HepG2 (cell line): ENCODE data around the gene HS6ST2. TPM values are rescaled to one million over a fixed set of nuclear protein-coding genes. Genes with fewer than 3 reads are reported as not detected.
A peak's percentile ranks its signal among the peaks of the same experiment; 100 is the strongest.

ENCODE experiments used
- ARHGAP35 ChIP-seq: sonication (generic); formaldehyde crosslinking; IDR thresholded peaks from 2 replicates; pipeline ENCODE4 v1.9.0; 2022; ENCODE audit warnings: mild to moderate bottlenecking, inconsistent platforms, moderate library complexity, missing genetic modification reagents, borderline replicate concordance
- GRHL1 ChIP-seq: sonication (generic); formaldehyde crosslinking; conservative IDR thresholded peaks from 2 replicates; pipeline ENCODE4 v1.8.0; 2022; ENCODE audit warnings: missing genetic modification reagents
- HMGXB4 ChIP-seq, 2 experiments: sonication (generic) in 1 of 2; formaldehyde crosslinking in 1 of 2; IDR thresholded peaks; 2 replicates each; pipeline versions ENCODE4 v1.4.0 to v1.6.1; 2018 to 2020; ENCODE audit warnings: missing genetic modification reagents in 2 of 2, borderline replicate concordance in 1 of 2, low read depth in 1 of 2, mild to moderate bottlenecking in 1 of 2, missing biosample characterization in 1 of 2
- MIER3 ChIP-seq: IDR thresholded peaks from 2 replicates; pipeline ENCODE4 v1.6.1; 2016; ENCODE audit warnings: missing compliant biosample characterization, borderline replicate concordance
- NR2C2 ChIP-seq: sonication (generic); formaldehyde crosslinking; IDR thresholded peaks from 2 replicates; pipeline ENCODE4 v1.4.0; 2020; ENCODE audit warnings: missing genetic modification reagents, mild to moderate bottlenecking, moderate library complexity, borderline replicate concordance
- STAG1 ChIP-seq: sonication (generic); formaldehyde crosslinking; IDR thresholded peaks from 2 replicates; pipeline ENCODE4 v1.4.0; 2020; ENCODE audit warnings: missing genetic modification reagents
- ZBTB4 ChIP-seq: sonication (generic); formaldehyde crosslinking; IDR thresholded peaks from 2 replicates; pipeline ENCODE4 v1.4.0; 2020; ENCODE audit warnings: missing genetic modification reagents, mild to moderate bottlenecking, borderline replicate concordance
- ZNF138 ChIP-seq: sonication (generic); formaldehyde crosslinking; IDR thresholded peaks from 2 replicates; pipeline ENCODE4 v1.5.0; 2020; ENCODE audit warnings: mild to moderate bottlenecking, low read depth, missing genetic modification reagents
- ZNF501 ChIP-seq: sonication (generic); formaldehyde crosslinking; IDR thresholded peaks from 2 replicates; pipeline ENCODE4 v1.5.1; 2020; ENCODE audit warnings: mild to moderate bottlenecking, moderate library complexity, missing genetic modification reagents
- ZNF550 ChIP-seq: sonication (generic); formaldehyde crosslinking; IDR thresholded peaks from 2 replicates; pipeline ENCODE4 v1.4.0; 2020; ENCODE audit warnings: mild to moderate bottlenecking, missing genetic modification reagents, borderline replicate concordance
- ZNF552 ChIP-seq: sonication (generic); formaldehyde crosslinking; IDR thresholded peaks from 2 replicates; pipeline ENCODE4 v1.9.0; 2022; ENCODE audit warnings: missing genetic modification reagents, mild to moderate bottlenecking, borderline replicate concordance
- polyA plus RNA-seq, 8 experiments: library from polyadenylated mRNA; depleted of rRNA in 3 of 8; stranded (reverse) in 7 of 8; unstranded in 1 of 8; fragments of >200 nt; fragmentation: Illumina TruSeq in 4 of 8; extraction: Trizol in 4 of 8; gene quantifications; 2 replicates each; pipeline versions ENCODE4 v1.2.1 to v1.2.3, GENCODE V29; 2011 to 2016; ENCODE audit warnings: low read depth in 4 of 8, missing spikeins in 1 of 8, mixed read lengths in 1 of 8; ENCODE audit not compliant: insufficient read depth in 1 of 8
- total RNA-seq, 5 experiments: library from RNA; depleted of rRNA; stranded (reverse); fragments of >200 nt; fragmentation: Illumina TruSeq; extraction: Trizol; gene quantifications; 2 replicates each; pipeline ENCODE4 v1.2.3, GENCODE V29; 2016; ENCODE audit warnings: low read depth in 1 of 5
- TF ChIP-seq, protein P1 (sequence below): sonication (generic); formaldehyde crosslinking; IDR thresholded peaks from 2 replicates; pipeline ENCODE4 v1.4.0; 2020; ENCODE audit warnings: low read depth, missing genetic modification reagents

HS6ST2 gene
- total and polyA plus RNA-seq, 2 of the 13 experiments (the other 11 are each of a cell fraction or from before 2014, with no cell fraction given), result 0.05 TPM; not detected in 1

GRCh38 chrX:132590350-132591026 is 367.9 kb downstream of the HS6ST2 start (continued):
- TF ChIP-seq ZBTB4 (CRISPR knock-in tag), result no peak
- peak; percentile 25 to 67; a peak in 2 of 4 replicates for TF ChIP-seq HMGXB4 (CRISPR knock-in tag; IDR thresholded peaks at IDR 0.05; ENCODE audit: borderline replicate concordance in 1 of 2, low read depth in 1 of 2)
- TF ChIP-seq GRHL1 (CRISPR knock-in tag), result no peak
- TF ChIP-seq ARHGAP35, result no peak
- TF ChIP-seq ZNF138 (CRISPR knock-in tag), result no peak
- peak; percentile 45 for TF ChIP-seq STAG1 (CRISPR knock-in tag)
- TF ChIP-seq, protein P1, sequence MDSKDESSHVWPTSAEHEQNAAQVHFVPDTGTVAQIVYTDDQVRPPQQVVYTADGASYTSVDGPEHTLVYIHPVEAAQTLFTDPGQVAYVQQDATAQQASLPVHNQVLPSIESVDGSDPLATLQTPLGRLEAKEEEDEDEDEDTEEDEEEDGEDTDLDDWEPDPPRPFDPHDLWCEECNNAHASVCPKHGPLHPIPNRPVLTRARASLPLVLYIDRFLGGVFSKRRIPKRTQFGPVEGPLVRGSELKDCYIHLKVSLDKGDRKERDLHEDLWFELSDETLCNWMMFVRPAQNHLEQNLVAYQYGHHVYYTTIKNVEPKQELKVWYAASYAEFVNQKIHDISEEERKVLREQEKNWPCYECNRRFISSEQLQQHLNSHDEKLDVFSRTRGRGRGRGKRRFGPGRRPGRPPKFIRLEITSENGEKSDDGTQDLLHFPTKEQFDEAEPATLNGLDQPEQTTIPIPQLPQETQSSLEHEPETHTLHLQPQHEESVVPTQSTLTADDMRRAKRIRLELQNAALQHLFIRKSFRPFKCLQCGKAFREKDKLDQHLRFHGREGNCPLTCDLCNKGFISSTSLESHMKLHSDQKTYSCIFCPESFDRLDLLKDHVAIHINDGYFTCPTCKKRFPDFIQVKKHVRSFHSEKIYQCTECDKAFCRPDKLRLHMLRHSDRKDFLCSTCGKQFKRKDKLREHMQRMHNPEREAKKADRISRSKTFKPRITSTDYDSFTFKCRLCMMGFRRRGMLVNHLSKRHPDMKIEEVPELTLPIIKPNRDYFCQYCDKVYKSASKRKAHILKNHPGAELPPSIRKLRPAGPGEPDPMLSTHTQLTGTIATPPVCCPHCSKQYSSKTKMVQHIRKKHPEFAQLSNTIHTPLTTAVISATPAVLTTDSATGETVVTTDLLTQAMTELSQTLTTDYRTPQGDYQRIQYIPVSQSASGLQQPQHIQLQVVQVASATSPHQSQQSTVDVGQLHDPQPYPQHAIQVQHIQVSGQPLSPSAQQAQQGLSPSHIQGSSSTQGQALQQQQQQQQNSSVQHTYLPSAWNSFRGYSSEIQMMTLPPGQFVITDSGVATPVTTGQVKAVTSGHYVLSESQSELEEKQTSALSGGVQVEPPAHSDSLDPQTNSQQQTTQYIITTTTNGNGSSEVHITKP (CRISPR knock-in tag), result no peak
- no peak for TF ChIP-seq ZNF550 (CRISPR knock-in tag)
- peak; percentile 76 for TF ChIP-seq NR2C2 (CRISPR knock-in tag)
- TF ChIP-seq MIER3 (CRISPR knock-in tag), result peak; percentile 78; the same call in 1 of the 2 replicates
- no peak for TF ChIP-seq ZNF552 (CRISPR knock-in tag)
- no peak for TF ChIP-seq ZNF501 (CRISPR knock-in tag)
